Measurements from ENCODE around the gene CCDC57. TPM values are rescaled to one million over a fixed set of nuclear protein-coding genes. Genes with fewer than 3 reads are reported as not detected.

Gene CCDC57
- total and polyA plus RNA-seq, 2 experiments from 2014 or later = 10.6 to 15.3 TPM

- peak; percentile 91 for DNase-seq
- no peaks in the 10 kb centered on the region for H3K9me3 ChIP-seq (ENCODE audit: low read depth)
- no peak overlapping the region for H3K4me3 ChIP-seq
- H3K9me2 ChIP-seq (ENCODE audit: insufficient read depth) = no peaks in the 10 kb centered on the region
- 49 to 71% methylated on average over 14 to 15 of the region's 21 CpGs for WGBS, 2 experiments (ENCODE audit: low coverage in 1 of 2, low lambda C conversion rate in 2 of 2, missing lambda C conversion rate in 2 of 2)
- H3K36me3 ChIP-seq (ENCODE audit: low read depth) = no peaks in the 10 kb centered on the region
- no peaks in the 10 kb centered on the region for H4K20me1 ChIP-seq (ENCODE audit: insufficient read depth)
- no peaks in the 10 kb centered on the region for H3K27me3 ChIP-seq (replicated peaks; ENCODE audit: insufficient read depth)
- H3K4me1 ChIP-seq (ENCODE audit: insufficient read depth) = peaks cover 33% of the 10 kb centered on the region
- TF ChIP-seq EZH2 (IDR thresholded peaks at IDR 0.05; ENCODE audit: insufficient read depth, poor library complexity, severe bottlenecking) = no peak
- H3K9ac ChIP-seq = peak overlapping the region; percentile 69
- in situ Hi-C loops (cut with MboI) = no loop called here
- H3K4me2 ChIP-seq (ENCODE audit: unreplicated experiment) = peak overlapping the region; percentile 69
- peaks cover 3% of the 10 kb centered on the region; the same call in 1 of the 2 replicates for H3K79me2 ChIP-seq (ENCODE audit: insufficient read depth)
- no peak overlapping the region for H2AFZ ChIP-seq
- H3F3A ChIP-seq (ENCODE audit: insufficient read depth) = peaks cover 6% of the 10 kb centered on the region; the same call in 1 of the 2 replicates
- peak overlapping the region; percentile 91 for H3K27ac ChIP-seq
Observed at GRCh38 chr17:82217530-82218204, 5.0 kb upstream of the CCDC57 start.

DNA sequence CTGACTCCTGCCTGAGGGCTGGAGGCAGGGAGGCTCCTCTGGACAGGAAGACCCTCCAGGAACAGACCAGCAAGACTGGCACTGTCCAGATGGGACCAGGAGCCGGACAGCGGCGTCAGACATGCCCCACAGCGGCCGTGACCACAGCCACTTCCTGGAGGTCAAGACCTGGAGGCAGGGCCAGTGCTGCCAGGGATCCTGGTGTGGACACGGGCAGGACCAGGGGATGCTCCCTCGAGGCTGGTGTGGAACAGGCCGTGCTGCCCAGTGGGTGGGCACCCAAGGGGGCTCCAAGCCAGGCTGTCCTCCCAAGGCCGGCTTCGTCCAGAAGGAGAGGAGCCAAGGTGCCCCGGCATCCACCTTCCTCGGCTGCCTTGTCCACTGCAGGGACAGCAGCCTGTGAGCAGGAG is 4.5 kb upstream of the CCDC57 start:
- Histone ChIP-seq H3K9ac (peak overlapping the region; percentile 69), H2AFZ (no peak overlapping the region), H3K4me2 (ENCODE audit: unreplicated experiment) (peak overlapping the region; percentile 69), H3K36me3 (ENCODE audit: low read depth) (no peaks in the 10 kb centered on the region), H3K27me3 (replicated peaks; ENCODE audit: insufficient read depth) (no peaks in the 10 kb centered on the region), H4K20me1 (ENCODE audit: insufficient read depth) (no peaks in the 10 kb centered on the region), H3K4me3 (no peak overlapping the region), H3K4me1 (ENCODE audit: insufficient read depth) (peaks cover 33% of the 10 kb centered on the region), H3K9me3 (ENCODE audit: low read depth) (no peaks in the 10 kb centered on the region), H3K79me2 (ENCODE audit: insufficient read depth) (peaks cover 4% of the 10 kb centered on the region), H3K27ac (peak overlapping the region; percentile 91), H3F3A (ENCODE audit: insufficient read depth) (peaks cover 6% of the 10 kb centered on the region; the same call in 1 of the 2 replicates), H3K9me2 (ENCODE audit: insufficient read depth) (no peaks in the 10 kb centered on the region)
- in situ Hi-C loops (cut with MboI) = no loop called here
- no peak for DNase-seq
- 79 to 83% methylated on average over 11 to 12 of the region's 12 CpGs for WGBS, 2 experiments (ENCODE audit: low coverage in 1 of 2, low lambda C conversion rate in 2 of 2, missing lambda C conversion rate in 2 of 2)
- TF ChIP-seq EZH2 (IDR thresholded peaks at IDR 0.05; ENCODE audit: insufficient read depth, poor library complexity, severe bottlenecking) (no peak), EZH2phosphoT487 (IDR thresholded peaks at IDR 0.05; ENCODE audit: insufficient read depth, low read depth) (no peak)

GRCh38 chr17:82216301-82217119 is 3.9 kb upstream of the CCDC57 start:
- DNase-seq = peak; percentile 95
- Histone ChIP-seq H2AFZ (no peak overlapping the region), H3K36me3 (ENCODE audit: low read depth) (no peaks in the 10 kb centered on the region), H3K9me3 (ENCODE audit: low read depth) (no peaks in the 10 kb centered on the region), H3F3A (ENCODE audit: insufficient read depth) (peaks cover 6% of the 10 kb centered on the region; the same call in 1 of the 2 replicates), H3K79me2 (ENCODE audit: insufficient read depth) (peaks cover 10% of the 10 kb centered on the region), H3K27me3 (replicated peaks; ENCODE audit: insufficient read depth) (no peaks in the 10 kb centered on the region), H3K9me2 (ENCODE audit: insufficient read depth) (no peaks in the 10 kb centered on the region), H3K27ac (peak overlapping the region; percentile 91), H3K4me1 (ENCODE audit: insufficient read depth) (peaks cover 36% of the 10 kb centered on the region), H4K20me1 (ENCODE audit: insufficient read depth) (no peaks in the 10 kb centered on the region), H3K9ac (peak overlapping the region; percentile 69), H3K4me3 (no peak overlapping the region), H3K4me2 (ENCODE audit: unreplicated experiment) (peak overlapping the region; percentile 69)
- in situ Hi-C loops (cut with MboI) = no loop called here
- 42 to 45% methylated on average over 15 to 17 of the region's 17 CpGs for WGBS, 2 experiments (ENCODE audit: low coverage in 1 of 2, low lambda C conversion rate in 2 of 2, missing lambda C conversion rate in 2 of 2)
- TF ChIP-seq EZH2 (IDR thresholded peaks at IDR 0.05; ENCODE audit: insufficient read depth, poor library complexity, severe bottlenecking) (no peak), EZH2phosphoT487 (IDR thresholded peaks at IDR 0.05; ENCODE audit: insufficient read depth, low read depth) (no peak)

GRCh38 chr17:82215972-82216300 is 3.3 kb upstream of the CCDC57 start:
- Histone ChIP-seq H2AFZ (no peak overlapping the region), H3K4me1 (ENCODE audit: insufficient read depth) (peaks cover 36% of the 10 kb centered on the region), H3K27me3 (replicated peaks; ENCODE audit: insufficient read depth) (no peaks in the 10 kb centered on the region), H3K27ac (peak overlapping the region; percentile 91), H3F3A (ENCODE audit: insufficient read depth) (peaks cover 6% of the 10 kb centered on the region; the same call in 1 of the 2 replicates), H3K9me3 (ENCODE audit: low read depth) (no peaks in the 10 kb centered on the region), H3K4me3 (no peak overlapping the region), H4K20me1 (ENCODE audit: insufficient read depth) (no peaks in the 10 kb centered on the region), H3K9ac (peak overlapping the region; percentile 69; the same call in 1 of the 2 replicates), H3K9me2 (ENCODE audit: insufficient read depth) (no peaks in the 10 kb centered on the region), H3K79me2 (ENCODE audit: insufficient read depth) (peaks cover 16% of the 10 kb centered on the region), H3K36me3 (ENCODE audit: low read depth) (no peaks in the 10 kb centered on the region), H3K4me2 (ENCODE audit: unreplicated experiment) (peak overlapping the region; percentile 69)
- in situ Hi-C loops (cut with MboI) = no loop called here
- WGBS, 2 experiments (ENCODE audit: low coverage in 1 of 2, low lambda C conversion rate in 2 of 2, missing lambda C conversion rate in 2 of 2) = 98% methylated on average over 12 of the region's 12 CpGs
- no peak for TF ChIP-seq EZH2 (IDR thresholded peaks at IDR 0.05; ENCODE audit: insufficient read depth, poor library complexity, severe bottlenecking)
- no peak for TF ChIP-seq EZH2phosphoT487 (IDR thresholded peaks at IDR 0.05; ENCODE audit: insufficient read depth, low read depth)
- DNase-seq = no peak
